ENCODE measurements around the gene NF1. TPM values are rescaled to one million over a fixed set of nuclear protein-coding genes. Genes with fewer than 3 reads are reported as not detected.

NF1 gene
- total RNA-seq, 2 experiments from 2014 or later: 15.5 to 18.7 TPM

DNA sequence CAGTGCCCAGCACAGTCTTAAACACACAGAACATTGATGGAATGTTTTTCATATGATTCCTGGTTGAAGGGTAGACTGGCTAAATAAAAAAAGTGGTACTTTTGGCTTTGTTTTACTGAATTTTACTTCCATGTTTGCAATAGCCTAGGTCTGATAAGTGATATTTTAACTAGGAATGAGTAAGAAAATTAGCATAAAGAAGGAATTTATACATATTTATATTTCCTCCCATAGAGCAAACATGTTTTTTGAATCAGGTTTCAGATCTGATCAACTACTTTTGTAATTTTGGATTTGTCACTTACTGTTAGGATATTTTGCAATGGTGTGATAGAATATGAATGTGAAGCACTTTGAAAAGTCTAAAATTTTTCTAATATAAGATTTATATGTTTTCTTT, 7.2 kb downstream of the NF1 start:
- H3K9me3 Mint-ChIP-seq: no peaks in the 10 kb centered on the region
- Histone ChIP-seq H3K27ac (ENCODE audit: low read depth in 1 of 2, low read length in 2 of 2) (no peak overlapping the region), H3K9me3 (ENCODE audit: control insufficient read depth in 1 of 2, insufficient read depth in 1 of 2, low read length in 2 of 2) (no peaks in the 10 kb centered on the region), H3K4me1 (ENCODE audit: insufficient read depth, low read length) (no peaks in the 10 kb centered on the region), H3K36me3 (ENCODE audit: insufficient read depth, low read length) (no peaks in the 10 kb centered on the region), H3K27me3 (ENCODE audit: control insufficient read depth in 1 of 2, insufficient read depth in 2 of 2, low read length in 2 of 2) (no peaks in the 10 kb centered on the region), H3K4me3 (ENCODE audit: low read length) (no peak overlapping the region)
- TF ChIP-seq, protein P1, sequence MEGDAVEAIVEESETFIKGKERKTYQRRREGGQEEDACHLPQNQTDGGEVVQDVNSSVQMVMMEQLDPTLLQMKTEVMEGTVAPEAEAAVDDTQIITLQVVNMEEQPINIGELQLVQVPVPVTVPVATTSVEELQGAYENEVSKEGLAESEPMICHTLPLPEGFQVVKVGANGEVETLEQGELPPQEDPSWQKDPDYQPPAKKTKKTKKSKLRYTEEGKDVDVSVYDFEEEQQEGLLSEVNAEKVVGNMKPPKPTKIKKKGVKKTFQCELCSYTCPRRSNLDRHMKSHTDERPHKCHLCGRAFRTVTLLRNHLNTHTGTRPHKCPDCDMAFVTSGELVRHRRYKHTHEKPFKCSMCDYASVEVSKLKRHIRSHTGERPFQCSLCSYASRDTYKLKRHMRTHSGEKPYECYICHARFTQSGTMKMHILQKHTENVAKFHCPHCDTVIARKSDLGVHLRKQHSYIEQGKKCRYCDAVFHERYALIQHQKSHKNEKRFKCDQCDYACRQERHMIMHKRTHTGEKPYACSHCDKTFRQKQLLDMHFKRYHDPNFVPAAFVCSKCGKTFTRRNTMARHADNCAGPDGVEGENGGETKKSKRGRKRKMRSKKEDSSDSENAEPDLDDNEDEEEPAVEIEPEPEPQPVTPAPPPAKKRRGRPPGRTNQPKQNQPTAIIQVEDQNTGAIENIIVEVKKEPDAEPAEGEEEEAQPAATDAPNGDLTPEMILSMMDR (IDR thresholded peaks at IDR 0.05): no peak
- POLR2A ChIA-PET: no interaction called here
- intact Hi-C loops (cut with DNase I, micrococcal nuclease): no loop called here
- no peak overlapping the region for H3K27ac Mint-ChIP-seq
- CTCF ChIA-PET: no interaction called here
- no peak for ATAC-seq (ENCODE audit: poor library complexity)
- no peak overlapping the region for H3K4me3 Mint-ChIP-seq
- no peak for DNase-seq
- H3K36me3 Mint-ChIP-seq (ENCODE audit: low read depth): no peaks in the 10 kb centered on the region
- no peaks in the 10 kb centered on the region for H3K4me1 Mint-ChIP-seq (ENCODE audit: low read depth)
- no peaks in the 10 kb centered on the region for H3K27me3 Mint-ChIP-seq

DNA sequence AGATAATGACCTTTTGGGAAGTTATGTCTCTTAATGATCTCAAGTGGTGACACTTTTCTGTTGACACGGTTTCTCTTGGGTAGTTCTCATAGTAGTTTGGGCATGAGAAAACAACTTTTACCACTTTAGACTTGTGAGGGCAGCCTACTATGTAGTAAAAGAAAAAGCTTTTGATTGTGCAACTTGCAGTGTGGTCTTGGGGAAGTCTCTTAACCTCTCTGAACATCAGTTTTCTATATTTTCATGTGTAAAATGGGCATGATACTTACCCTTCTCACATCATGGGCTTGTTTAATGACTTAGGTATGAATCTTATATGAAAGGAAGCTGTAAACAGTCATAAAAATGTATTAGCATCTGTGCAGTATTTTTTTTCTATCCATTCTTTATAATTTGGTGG, 11.2 kb downstream of the NF1 start:
- no peak for DNase-seq
- intact Hi-C loops (cut with DNase I, micrococcal nuclease): no loop called here
- Mint-ChIP-seq H3K36me3 (ENCODE audit: low read depth) (no peaks in the 10 kb centered on the region), H3K27me3 (no peaks in the 10 kb centered on the region), H3K4me1 (ENCODE audit: low read depth) (no peaks in the 10 kb centered on the region), H3K27ac (no peak overlapping the region), H3K9me3 (no peaks in the 10 kb centered on the region), H3K4me3 (no peak overlapping the region)
- H3K36me3 ChIP-seq (ENCODE audit: insufficient read depth, low read length): no peaks in the 10 kb centered on the region
- H3K4me1 ChIP-seq (ENCODE audit: insufficient read depth, low read length): no peaks in the 10 kb centered on the region
- ChIA-PET POLR2A (no interaction called here), CTCF (no interaction called here)
- H3K4me3 ChIP-seq (ENCODE audit: low read length): no peak overlapping the region
- H3K27me3 ChIP-seq (ENCODE audit: control insufficient read depth in 1 of 2, insufficient read depth in 2 of 2, low read length in 2 of 2): no peaks in the 10 kb centered on the region
- TF ChIP-seq, protein P1 (IDR thresholded peaks at IDR 0.05): no peak
- H3K27ac ChIP-seq (ENCODE audit: low read depth in 1 of 2, low read length in 2 of 2): no peak overlapping the region
- H3K9me3 ChIP-seq (ENCODE audit: control insufficient read depth in 1 of 2, insufficient read depth in 1 of 2, low read length in 2 of 2): no peaks in the 10 kb centered on the region
- no peak for ATAC-seq (ENCODE audit: poor library complexity)

DNA sequence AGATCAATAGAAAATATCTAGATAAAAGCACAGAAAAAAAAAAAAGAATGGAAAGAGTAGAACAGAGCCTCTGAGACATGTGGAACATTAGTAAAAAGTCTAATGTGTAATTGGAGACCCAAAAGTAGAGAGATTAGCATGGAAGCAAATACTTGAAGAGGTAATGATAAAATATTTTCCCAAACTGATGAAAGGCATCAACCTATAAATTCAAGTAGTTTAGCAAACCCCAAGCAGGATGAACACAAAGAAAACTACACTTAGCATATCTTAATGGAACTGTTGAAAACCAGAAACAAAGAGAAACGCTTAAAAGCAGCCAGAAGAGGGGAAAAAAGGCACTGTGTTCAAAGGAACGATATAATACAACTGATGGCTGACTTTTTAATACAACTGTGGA, 16.4 kb downstream of the NF1 start:
- Mint-ChIP-seq H3K4me3 (no peak overlapping the region), H3K27me3 (no peaks in the 10 kb centered on the region), H3K4me1 (ENCODE audit: low read depth) (no peaks in the 10 kb centered on the region), H3K27ac (no peak overlapping the region), H3K9me3 (no peaks in the 10 kb centered on the region), H3K36me3 (ENCODE audit: low read depth) (no peaks in the 10 kb centered on the region)
- no peaks in the 10 kb centered on the region for H3K36me3 ChIP-seq (ENCODE audit: insufficient read depth, low read length)
- intact Hi-C loops (cut with DNase I, micrococcal nuclease): no loop called here
- ATAC-seq (ENCODE audit: poor library complexity): no peak
- TF ChIP-seq, protein P1 (IDR thresholded peaks at IDR 0.05): no peak
- no peak for DNase-seq
- no peak overlapping the region for H3K27ac ChIP-seq (ENCODE audit: low read depth in 1 of 2, low read length in 2 of 2)
- H3K4me1 ChIP-seq (ENCODE audit: insufficient read depth, low read length): no peaks in the 10 kb centered on the region
- CTCF ChIA-PET: interaction anchor here (0.7 kb wide), 1 partner anchor 12 kb away, joined by 3 read pairs; no protein-coding TSS in a partner anchor
- H3K9me3 ChIP-seq (ENCODE audit: control insufficient read depth in 1 of 2, insufficient read depth in 1 of 2, low read length in 2 of 2): no peaks in the 10 kb centered on the region
- H3K4me3 ChIP-seq (ENCODE audit: low read length): no peak overlapping the region
- H3K27me3 ChIP-seq (ENCODE audit: control insufficient read depth in 1 of 2, insufficient read depth in 2 of 2, low read length in 2 of 2): no peaks in the 10 kb centered on the region
- POLR2A ChIA-PET: no interaction called here

Data from CD4-positive, alpha-beta T cell (primary cell).